Adipocyte (in vitro differentiated cells): ENCODE results near the gene PRKAR2A.

ENCODE experiments used
- DNase-seq: peaks from one replicate; pipeline ENCODE4 v3.0.0-alpha.2; 2015; ENCODE audit warnings: low read depth
- H3K27me3 ChIP-seq: replicated peaks from 2 replicates; pipeline ENCODE4 v1.7.0; 2013; ENCODE audit warnings: mild to moderate bottlenecking, low read length, moderate library complexity; ENCODE audit not compliant: control insufficient read depth, insufficient read depth
- H3K36me3 ChIP-seq: 2 replicates; pipeline ENCODE4 v1.7.0; 2013; ENCODE audit warnings: low read length, mild to moderate bottlenecking, moderate library complexity; ENCODE audit not compliant: control insufficient read depth, insufficient read depth, severe bottlenecking
- H3K4me1 ChIP-seq: 2 replicates; pipeline ENCODE4 v1.7.0; 2013; ENCODE audit warnings: mild to moderate bottlenecking, low read length, moderate library complexity; ENCODE audit not compliant: control insufficient read depth, insufficient read depth
- H3K4me3 ChIP-seq: 2 replicates; pipeline ENCODE4 v1.7.0; 2013; ENCODE audit warnings: mild to moderate bottlenecking, low read length, moderate library complexity
- H3K9ac ChIP-seq: 2 replicates; pipeline ENCODE4 v1.7.0; 2013; ENCODE audit warnings: mild to moderate bottlenecking, low read length, moderate library complexity
- H3K9me3 ChIP-seq: 2 replicates; pipeline ENCODE4 v1.7.0; 2013; ENCODE audit warnings: mild to moderate bottlenecking, low read length, moderate library complexity; ENCODE audit not compliant: control insufficient read depth

Gene PRKAR2A

DNA sequence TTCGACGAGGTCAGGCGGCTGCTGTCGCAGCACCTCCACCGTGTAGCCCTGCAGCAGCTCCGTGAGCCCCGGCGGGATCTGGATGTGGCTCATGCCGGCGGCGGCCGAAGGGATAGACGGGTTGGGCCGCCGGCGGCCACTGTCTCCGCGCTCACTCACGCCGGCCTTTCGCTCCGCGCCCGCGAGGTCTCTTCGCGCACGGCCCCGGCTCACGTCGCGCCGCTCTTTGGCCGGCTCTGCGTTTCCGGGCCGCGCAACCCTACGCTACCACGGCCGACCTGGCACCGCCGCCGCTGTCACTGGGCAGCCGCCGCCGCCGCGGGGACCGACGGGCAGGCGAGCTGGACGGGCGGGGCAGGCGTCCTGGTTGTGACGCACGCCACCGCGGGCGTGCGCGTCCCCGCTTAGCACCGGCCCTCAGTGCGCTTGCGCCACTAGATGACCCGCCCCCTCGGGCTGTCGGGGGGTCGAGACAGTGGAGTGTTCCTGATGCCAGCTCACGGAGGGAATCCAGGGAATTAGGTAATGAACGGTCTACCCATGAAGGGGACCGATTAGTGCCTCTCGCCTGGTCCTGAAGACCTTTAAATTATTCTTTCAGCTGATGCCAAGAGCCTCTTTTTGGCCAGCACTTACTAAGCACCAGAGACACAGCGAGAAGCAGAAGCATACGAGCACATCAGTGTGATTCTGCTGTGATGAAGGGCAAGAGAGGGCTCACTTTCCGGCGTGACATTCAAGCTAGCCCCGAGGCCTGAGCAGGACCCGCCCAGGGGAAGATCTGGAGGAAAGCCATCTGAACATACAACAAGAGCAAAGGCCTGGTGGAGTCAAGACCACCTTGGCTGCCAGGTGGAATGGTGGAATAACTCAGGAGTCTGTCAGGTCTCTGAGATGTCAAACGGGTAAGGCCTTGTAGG is at the start of gene PRKAR2A:
TSS of gene PRKAR2A (minus strand) at position 371 of the 920 bp plus-strand sequence. CDS start at position 93, 278 bp downstream.
- DNase-seq, result peak; percentile 96
- H3K4me1 ChIP-seq, result peaks cover 23% of the 10 kb centered on the region
- H3K4me3 ChIP-seq, result peak within 1 kb of the TSS; percentile 87
- H3K36me3 ChIP-seq, result peaks cover 8% of the 10 kb centered on the region
- H3K27me3 ChIP-seq, result no peaks in the 10 kb centered on the region
- peak within 1 kb of the TSS; percentile 92 for H3K9ac ChIP-seq
- H3K9me3 ChIP-seq, result no peaks in the 10 kb centered on the region

DNA sequence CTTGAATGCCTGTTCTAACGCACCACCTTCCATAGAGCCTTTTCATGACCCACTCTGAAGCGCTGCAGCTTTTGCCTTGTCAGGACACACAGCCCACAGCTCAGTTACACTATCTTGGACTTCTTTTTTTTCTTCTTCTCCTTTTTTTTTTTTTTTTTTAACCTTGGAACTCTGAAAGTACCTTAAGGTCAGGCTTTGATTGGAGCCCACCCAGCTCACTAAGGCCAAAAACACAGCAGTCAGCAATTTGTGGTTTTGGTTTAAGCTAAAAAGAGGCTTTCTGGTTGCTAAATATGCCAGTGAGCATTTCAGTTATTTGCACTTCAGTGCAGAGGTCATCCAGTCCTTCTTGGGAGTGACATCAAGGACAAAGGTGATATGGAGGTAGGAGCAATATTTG is 49.3 kb upstream of the PRKAR2A start:
- Histone ChIP-seq H3K9ac (peak overlapping the region; percentile 41), H3K36me3 (peaks cover 1% of the 10 kb centered on the region), H3K9me3 (no peaks in the 10 kb centered on the region), H3K4me1 (peaks cover 18% of the 10 kb centered on the region), H3K4me3 (peak overlapping the region; percentile 35), H3K27me3 (no peaks in the 10 kb centered on the region)
- DNase-seq, result no peak

DNA sequence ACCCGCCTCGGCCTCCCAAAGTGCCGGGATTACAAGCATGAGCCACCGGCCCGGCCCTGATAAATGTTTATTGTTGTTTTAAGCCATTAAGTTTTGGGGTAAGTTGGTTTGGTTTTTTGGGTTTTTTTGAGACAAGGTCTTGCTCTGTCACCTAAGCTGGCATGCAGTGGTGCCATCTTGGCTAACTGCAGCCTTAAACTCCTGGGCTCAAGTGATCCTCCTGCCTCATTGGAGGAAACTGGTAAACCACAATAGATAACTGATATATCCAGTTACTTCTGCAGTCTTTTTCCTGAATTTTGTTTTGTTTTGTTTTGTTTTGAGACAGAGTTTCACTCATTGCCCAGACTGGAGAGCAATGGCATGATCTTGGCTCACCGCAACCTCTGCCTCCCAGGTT is 46.8 kb upstream of the PRKAR2A start:
- no peak for DNase-seq
- H3K4me3 ChIP-seq, result no peak overlapping the region
- no peak overlapping the region for H3K9ac ChIP-seq
- no peaks in the 10 kb centered on the region for H3K9me3 ChIP-seq
- H3K36me3 ChIP-seq, result peaks cover 14% of the 10 kb centered on the region
- H3K27me3 ChIP-seq, result no peaks in the 10 kb centered on the region
- peaks cover 18% of the 10 kb centered on the region for H3K4me1 ChIP-seq

DNA sequence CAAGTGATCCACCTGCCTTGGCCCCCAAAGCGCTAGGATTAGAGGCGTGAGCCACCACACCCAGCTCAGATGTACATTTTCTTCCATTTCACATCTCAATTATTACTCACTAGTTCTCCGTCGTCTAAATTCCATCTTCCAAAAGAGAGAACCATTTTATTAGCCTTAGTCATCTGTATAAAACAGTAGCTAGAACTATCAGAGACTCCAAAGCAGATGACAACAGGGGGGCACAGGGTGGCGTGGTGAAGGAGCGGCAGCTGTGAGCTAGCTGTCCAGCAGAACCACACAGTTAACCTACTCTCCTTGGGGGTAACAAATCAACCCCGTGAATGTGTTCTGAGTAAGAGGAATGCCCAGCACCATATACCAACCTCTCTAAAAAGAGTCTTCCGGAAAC is 43.9 kb upstream of the PRKAR2A start:
- no peak for DNase-seq
- Histone ChIP-seq H3K9ac (no peak overlapping the region), H3K4me1 (peaks cover under 1% of the 10 kb centered on the region), H3K36me3 (peaks cover 24% of the 10 kb centered on the region), H3K27me3 (no peaks in the 10 kb centered on the region), H3K9me3 (no peaks in the 10 kb centered on the region), H3K4me3 (no peak overlapping the region)

DNA sequence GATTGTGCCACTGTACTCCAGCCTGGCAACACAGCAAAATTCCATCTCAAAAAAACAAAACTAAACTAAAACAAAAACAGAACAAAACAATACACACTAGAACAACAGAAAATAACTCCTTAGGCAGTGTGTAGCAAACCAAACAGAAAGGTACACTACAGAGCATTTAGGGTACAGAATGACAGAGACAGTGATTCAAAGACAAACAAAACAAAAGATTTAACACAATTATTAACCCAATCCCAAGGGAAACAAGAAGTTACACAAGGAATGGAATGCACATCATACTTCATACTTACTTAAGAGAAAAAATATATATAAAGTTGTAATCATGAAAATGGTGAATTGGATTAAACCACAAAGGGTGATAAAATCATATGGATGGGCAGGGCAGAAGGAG is 38.1 kb upstream of the PRKAR2A start:
- peak; percentile 13 for DNase-seq
- Histone ChIP-seq H3K4me1 (peaks cover 19% of the 10 kb centered on the region), H3K9me3 (no peaks in the 10 kb centered on the region), H3K9ac (no peak overlapping the region), H3K27me3 (no peaks in the 10 kb centered on the region), H3K36me3 (peaks cover 37% of the 10 kb centered on the region), H3K4me3 (no peak overlapping the region)

DNA sequence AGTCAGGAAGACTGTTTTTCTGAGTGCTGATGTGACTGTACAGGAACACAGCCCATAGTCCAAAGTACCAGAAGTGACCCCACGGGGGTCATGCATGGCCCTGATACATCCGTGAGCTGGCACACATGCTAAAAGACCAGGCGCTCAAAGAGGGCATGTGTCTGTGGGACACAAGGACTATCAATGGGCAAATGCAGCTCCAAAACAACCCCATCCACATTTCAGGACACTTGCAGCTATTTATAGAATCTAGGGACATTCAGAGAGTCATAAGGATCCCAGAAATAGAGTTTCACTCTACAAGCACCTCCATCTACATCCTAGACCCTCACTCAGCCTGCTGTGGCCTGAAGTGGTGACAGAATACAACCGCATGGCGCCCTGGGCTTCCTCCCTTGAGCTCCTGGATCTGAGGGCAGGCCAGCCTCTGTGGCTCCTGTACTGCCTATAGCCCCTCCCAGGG is 34.0 kb upstream of the PRKAR2A start:
- Histone ChIP-seq H3K36me3 (peaks cover 48% of the 10 kb centered on the region), H3K4me3 (no peak overlapping the region), H3K4me1 (peaks cover 19% of the 10 kb centered on the region), H3K27me3 (no peaks in the 10 kb centered on the region), H3K9ac (no peak overlapping the region), H3K9me3 (no peaks in the 10 kb centered on the region)
- DNase-seq, result no peak

DNA sequence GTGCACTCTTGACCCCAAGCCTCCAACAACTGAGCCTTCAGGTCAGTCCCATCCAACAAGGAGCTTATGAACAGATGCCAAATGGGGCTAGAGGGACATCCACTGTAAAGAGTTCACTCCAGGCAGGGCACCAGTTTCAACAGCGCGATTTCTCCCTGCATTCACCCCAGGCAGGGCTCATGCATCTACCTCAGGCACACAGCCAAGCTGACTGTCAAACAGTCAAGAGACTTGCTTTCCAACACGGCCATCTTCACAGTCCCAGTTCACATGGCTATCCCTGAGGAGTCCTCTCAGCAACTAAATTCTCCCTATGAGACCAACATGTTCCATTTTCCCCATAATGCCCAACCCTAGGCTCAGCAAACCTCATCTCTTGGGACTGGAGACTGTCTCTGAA is 33.3 kb upstream of the PRKAR2A start:
- Histone ChIP-seq H3K4me3 (no peak overlapping the region), H3K9ac (no peak overlapping the region), H3K27me3 (no peaks in the 10 kb centered on the region), H3K4me1 (peaks cover 19% of the 10 kb centered on the region), H3K36me3 (peaks cover 48% of the 10 kb centered on the region), H3K9me3 (no peaks in the 10 kb centered on the region)
- no peak for DNase-seq

DNA sequence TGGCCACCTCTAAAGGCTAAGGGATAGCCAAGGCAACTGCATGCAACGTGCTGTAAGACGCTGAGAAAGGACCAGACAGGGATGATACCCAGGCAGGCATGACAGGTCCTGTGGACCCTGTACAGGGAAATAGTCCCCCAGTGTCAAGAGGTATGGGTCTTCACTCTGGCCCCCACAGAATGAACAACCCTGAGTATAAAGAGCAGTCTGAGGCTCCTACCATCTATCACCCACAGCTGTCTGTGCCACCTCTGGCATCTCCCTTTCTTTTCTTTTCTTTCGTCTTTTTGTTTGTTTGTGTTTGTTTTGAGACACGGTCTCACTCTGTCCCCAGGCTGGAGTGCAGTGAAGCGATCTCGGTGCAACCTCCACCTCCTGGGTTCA is 32.3 kb upstream of the PRKAR2A start:
- H3K4me1 ChIP-seq, result peaks cover 10% of the 10 kb centered on the region
- no peak overlapping the region for H3K9ac ChIP-seq
- no peak for DNase-seq
- H3K36me3 ChIP-seq, result peaks cover 49% of the 10 kb centered on the region
- no peaks in the 10 kb centered on the region for H3K27me3 ChIP-seq
- H3K9me3 ChIP-seq, result no peaks in the 10 kb centered on the region
- no peak overlapping the region for H3K4me3 ChIP-seq

DNA sequence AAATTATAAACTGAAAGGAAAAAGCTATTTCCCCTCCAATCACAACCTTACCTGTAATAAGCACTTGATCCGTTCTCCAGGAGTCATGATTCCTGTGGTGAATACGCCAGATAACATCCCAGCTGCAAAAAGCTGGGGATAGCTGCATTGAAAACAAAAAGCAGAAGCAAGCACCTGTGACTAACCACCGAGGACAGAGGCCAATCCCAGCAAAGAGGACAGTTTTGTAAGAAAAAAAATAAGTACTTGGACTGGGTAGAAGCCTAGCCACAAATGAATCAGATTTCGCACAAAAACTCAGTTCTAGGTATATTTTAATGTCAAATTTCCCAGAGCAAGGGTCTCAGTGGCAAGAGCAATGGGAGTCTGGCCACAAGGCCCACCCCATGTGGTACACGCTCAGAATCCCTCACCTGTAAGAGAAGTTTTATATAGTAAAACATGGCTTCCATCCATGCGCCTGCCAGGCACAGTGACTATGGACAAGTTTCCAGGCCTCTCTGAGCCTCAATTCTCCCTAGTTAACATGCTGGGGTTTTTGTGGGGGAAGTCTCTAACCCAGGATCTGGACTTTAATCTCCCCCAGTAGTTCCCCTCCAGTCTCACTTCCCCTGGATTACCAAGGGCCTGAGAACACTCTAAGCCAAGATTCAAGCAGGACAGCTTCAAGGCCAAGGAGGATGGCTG is 31.8 kb upstream of the PRKAR2A start:
- no peaks in the 10 kb centered on the region for H3K9me3 ChIP-seq
- peaks cover 10% of the 10 kb centered on the region for H3K4me1 ChIP-seq
- DNase-seq, result no peak
- peaks cover 47% of the 10 kb centered on the region for H3K36me3 ChIP-seq
- no peak overlapping the region for H3K4me3 ChIP-seq
- H3K27me3 ChIP-seq, result no peaks in the 10 kb centered on the region
- H3K9ac ChIP-seq, result no peak overlapping the region

DNA sequence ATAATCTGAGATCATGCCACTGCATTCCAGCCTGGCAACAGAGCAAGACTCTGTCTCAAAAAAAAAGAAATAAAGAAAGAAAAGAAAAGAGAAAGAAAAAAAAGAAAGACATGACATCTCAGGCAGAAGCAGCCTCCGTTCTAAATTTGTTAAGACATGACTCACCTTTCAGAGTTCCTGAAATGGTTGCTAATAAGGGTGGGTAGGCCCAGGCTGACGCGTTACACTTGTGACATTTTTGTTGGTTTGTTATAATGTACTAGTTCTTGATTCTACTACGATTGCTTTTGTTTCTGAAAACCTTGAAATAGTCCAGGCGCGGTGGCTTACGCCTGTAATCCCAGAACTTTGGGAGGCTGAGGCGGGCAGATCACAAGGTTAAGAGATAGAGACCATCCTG is 30.0 kb upstream of the PRKAR2A start:
- Histone ChIP-seq H3K9ac (no peak overlapping the region), H3K27me3 (no peaks in the 10 kb centered on the region), H3K36me3 (peaks cover 42% of the 10 kb centered on the region), H3K9me3 (no peaks in the 10 kb centered on the region), H3K4me3 (no peak overlapping the region), H3K4me1 (peaks cover 10% of the 10 kb centered on the region)
- DNase-seq, result no peak

DNA sequence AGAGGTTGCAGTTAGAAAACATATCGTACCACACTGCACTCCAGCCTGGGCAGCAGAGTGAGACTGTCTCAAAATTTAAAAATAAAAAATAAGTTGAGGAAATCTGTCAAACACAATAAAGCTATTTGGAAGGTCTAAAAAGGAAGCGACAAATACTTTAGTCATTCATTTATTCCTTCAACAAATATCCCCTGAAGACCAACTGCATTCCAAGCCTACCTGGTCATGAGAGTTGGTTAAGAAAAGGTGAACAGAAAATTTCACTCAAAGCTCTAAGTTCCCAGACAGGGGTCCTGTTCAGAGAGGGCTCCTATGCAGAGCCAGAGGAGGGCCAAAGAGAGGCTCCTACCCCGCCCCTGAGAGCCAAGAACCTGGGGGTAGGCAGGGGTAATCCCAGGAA is 15.4 kb upstream of the PRKAR2A start:
- no peak overlapping the region for H3K4me3 ChIP-seq
- H3K27me3 ChIP-seq, result no peaks in the 10 kb centered on the region
- peaks cover 11% of the 10 kb centered on the region for H3K4me1 ChIP-seq
- DNase-seq, result no peak
- peaks cover 35% of the 10 kb centered on the region for H3K36me3 ChIP-seq
- H3K9me3 ChIP-seq, result no peaks in the 10 kb centered on the region
- H3K9ac ChIP-seq, result no peak overlapping the region
